Ectodermal cell (in vitro differentiated cells): Measurements from ENCODE around the gene RUNX1.

Experiments used
- H3K27ac ChIP-seq: 2 replicates; pipeline ENCODE4 v1.7.0; 2013; ENCODE audit warnings: mild to moderate bottlenecking, low read depth, low read length; ENCODE audit not compliant: insufficient read depth, poor library complexity, severe bottlenecking
- H3K27me3 ChIP-seq: 2 replicates; pipeline ENCODE4 v1.7.0; 2013; ENCODE audit warnings: mild to moderate bottlenecking, low read length; ENCODE audit not compliant: insufficient read depth, control insufficient read depth, poor library complexity, severe bottlenecking
- H3K36me3 ChIP-seq: one replicate; pipeline ENCODE4 v1.7.0; 2013; ENCODE audit warnings: low read length; ENCODE audit not compliant: control insufficient read depth, insufficient read depth
- H3K4me1 ChIP-seq: one replicate; pipeline ENCODE4 v1.7.0; 2013; ENCODE audit warnings: low read length; ENCODE audit not compliant: control insufficient read depth, insufficient read depth
- H3K4me3 ChIP-seq: 2 replicates; pipeline ENCODE4 v1.7.0; 2013; ENCODE audit warnings: low read depth, low read length, control low read depth; ENCODE audit not compliant: insufficient read depth
- H3K9me3 ChIP-seq: 2 replicates; pipeline ENCODE4 v1.7.0; 2013; ENCODE audit warnings: mild to moderate bottlenecking, low read length, moderate library complexity; ENCODE audit not compliant: control insufficient read depth
- WGBS, 2 experiments: methylation state at CpG; one replicate each; pipeline ENCODE4 v1.1.7; 2013; ENCODE audit warnings: missing lambda C conversion rate in 2 of 2; 5-methylcytosine and 5-hydroxymethylcytosine counted together

RUNX1 gene

DNA sequence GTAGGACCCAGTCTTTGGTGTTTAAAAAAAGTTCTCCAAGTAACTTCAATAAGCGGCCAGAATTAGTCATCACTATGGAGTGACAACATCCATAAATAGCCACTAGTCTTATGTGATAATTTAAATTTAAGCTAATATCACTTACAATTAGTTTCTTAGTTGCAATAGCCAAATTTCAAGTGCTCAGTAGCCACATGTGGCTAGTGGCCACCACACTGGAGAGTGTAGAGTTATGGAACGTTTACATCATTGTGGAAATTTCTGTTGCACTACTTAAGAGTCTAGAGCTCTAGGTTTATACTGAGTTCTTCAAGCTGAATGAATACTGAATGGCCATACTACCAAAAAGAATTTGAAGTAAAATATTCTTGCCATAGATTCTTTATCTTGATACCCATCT, 121.1 kb downstream of the RUNX1 start:
- 91 to 93% methylated on average over 1 to 2 of the region's 2 CpGs for WGBS, 2 experiments
- Histone ChIP-seq H3K9me3 (no peaks in the 10 kb centered on the region), H3K36me3 (no peaks in the 10 kb centered on the region), H3K27me3 (no peaks in the 10 kb centered on the region), H3K4me3 (no peak overlapping the region), H3K27ac (no peak overlapping the region), H3K4me1 (no peaks in the 10 kb centered on the region)

DNA sequence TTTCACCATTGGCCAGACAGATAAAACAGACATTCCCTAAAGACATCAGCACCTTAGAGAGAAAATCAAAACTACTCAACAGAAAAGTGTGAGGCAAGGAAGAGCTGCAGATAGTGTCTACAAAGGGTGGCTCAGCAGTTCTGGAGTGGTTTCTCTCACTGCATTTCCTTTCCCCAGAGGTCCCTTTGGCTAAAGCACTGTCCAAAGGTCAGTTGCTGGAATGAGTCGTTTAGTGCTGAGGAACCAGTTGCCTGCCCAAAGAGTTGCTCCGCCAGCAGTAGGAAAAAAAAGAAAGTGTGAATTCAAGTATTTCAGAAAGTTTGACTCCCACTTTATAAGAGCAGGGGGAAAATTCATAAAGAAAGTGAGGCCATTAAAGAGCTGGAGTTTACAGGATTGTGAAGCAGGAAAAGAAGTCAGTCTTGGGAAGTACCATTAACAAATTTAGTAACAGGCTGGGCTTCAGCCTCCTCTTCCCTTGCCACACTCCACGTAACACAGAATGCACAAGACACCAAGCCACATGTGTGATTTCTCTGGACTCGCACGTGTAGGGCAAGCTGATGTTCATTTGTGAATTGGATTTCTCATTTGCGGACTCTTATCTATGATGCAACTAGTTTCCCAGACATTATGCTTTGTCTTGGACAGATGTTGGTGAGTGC, 122.2 kb downstream of the RUNX1 start:
- H3K27me3 ChIP-seq, result no peaks in the 10 kb centered on the region
- H3K4me3 ChIP-seq, result no peak overlapping the region
- 89% methylated on average over 6 of the region's 6 CpGs for WGBS, 2 experiments
- H3K9me3 ChIP-seq, result no peaks in the 10 kb centered on the region
- no peak overlapping the region for H3K27ac ChIP-seq
- no peaks in the 10 kb centered on the region for H3K4me1 ChIP-seq
- no peaks in the 10 kb centered on the region for H3K36me3 ChIP-seq

DNA sequence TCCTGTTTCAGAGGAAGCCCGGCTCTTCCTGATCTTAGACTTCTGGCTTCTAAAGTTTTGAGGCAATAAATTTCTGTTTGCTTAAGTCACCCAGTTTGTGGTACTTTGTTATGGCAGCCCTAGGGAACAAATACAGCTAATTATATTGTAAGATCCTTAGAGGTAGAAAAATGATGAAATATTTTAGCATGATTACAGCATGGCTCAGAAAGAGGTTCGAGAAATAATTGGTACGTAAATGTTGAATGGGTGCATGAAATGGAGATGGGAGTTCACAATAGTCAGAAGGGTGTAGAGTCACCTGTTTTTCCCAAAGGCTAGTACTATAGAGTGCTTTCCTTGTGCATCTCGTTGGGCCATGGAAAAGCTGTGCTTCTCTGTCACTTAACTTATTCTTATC, 123.5 kb downstream of the RUNX1 start:
- no peak overlapping the region for H3K27ac ChIP-seq
- H3K27me3 ChIP-seq, result no peaks in the 10 kb centered on the region
- H3K9me3 ChIP-seq, result no peaks in the 10 kb centered on the region
- no peaks in the 10 kb centered on the region for H3K4me1 ChIP-seq
- no peaks in the 10 kb centered on the region for H3K36me3 ChIP-seq
- WGBS, 2 experiments, result 94% methylated on average over 4 of the region's 4 CpGs
- H3K4me3 ChIP-seq, result no peak overlapping the region

DNA sequence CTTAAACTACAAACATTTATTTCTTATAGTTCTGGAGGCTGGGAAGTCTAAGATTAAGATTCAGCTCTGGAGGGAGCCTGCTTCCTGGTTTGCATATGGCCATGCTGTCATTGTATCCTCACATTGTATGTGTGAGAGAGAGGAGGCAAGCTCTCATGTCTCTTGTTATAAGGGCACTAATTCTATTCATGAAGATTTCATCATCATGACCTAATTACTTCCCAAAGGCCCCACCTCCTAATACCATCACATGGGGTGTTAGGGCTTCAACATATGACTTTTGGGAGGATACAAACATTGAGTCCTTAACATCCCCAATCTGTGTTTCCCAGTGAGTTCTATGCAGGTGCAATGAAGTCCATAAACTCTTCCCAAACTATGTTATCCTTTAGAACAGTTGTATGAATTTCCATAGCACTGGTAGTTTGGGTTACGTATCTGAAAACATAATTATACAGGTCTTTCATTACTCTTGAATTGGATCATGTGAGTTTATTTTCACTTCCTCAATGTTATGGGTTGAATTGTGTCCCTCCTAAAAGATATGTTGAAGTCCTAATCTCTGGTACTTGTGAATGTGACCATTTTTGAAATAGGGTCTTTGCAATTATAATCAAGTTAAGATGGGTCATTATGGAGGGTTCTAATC, 124.2 kb downstream of the RUNX1 start:
- no peaks in the 10 kb centered on the region for H3K36me3 ChIP-seq
- H3K9me3 ChIP-seq, result no peaks in the 10 kb centered on the region
- no peak overlapping the region for H3K27ac ChIP-seq
- 83 to 100% methylated on average over 1 of the region's 1 CpG for WGBS, 2 experiments
- no peaks in the 10 kb centered on the region for H3K27me3 ChIP-seq
- no peak overlapping the region for H3K4me3 ChIP-seq
- H3K4me1 ChIP-seq, result no peaks in the 10 kb centered on the region

DNA sequence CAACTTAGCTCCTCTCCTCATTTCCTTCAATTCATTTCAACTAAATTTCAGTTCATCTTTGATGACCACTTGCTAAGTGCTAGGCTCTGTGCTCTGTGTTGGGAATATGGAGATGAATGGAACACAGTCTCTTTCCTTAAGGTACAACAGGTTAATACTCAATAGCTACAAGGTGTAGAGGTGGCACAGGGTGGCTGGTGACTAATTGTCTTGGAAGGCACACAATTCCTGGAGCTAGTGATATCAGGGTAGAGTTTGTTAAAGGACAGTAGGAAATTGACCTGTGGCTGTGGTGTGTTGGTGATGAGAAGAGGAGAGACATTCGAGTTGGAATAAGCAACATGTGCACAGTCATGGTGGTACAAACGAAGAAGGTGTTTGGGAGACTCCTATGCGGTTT, 124.9 kb downstream of the RUNX1 start:
- Histone ChIP-seq H3K4me3 (no peak overlapping the region), H3K27ac (no peak overlapping the region), H3K36me3 (no peaks in the 10 kb centered on the region), H3K27me3 (no peaks in the 10 kb centered on the region), H3K9me3 (no peaks in the 10 kb centered on the region), H3K4me1 (no peaks in the 10 kb centered on the region)
- WGBS, 2 experiments, result 95 to 97% methylated on average over 3 of the region's 3 CpGs

DNA sequence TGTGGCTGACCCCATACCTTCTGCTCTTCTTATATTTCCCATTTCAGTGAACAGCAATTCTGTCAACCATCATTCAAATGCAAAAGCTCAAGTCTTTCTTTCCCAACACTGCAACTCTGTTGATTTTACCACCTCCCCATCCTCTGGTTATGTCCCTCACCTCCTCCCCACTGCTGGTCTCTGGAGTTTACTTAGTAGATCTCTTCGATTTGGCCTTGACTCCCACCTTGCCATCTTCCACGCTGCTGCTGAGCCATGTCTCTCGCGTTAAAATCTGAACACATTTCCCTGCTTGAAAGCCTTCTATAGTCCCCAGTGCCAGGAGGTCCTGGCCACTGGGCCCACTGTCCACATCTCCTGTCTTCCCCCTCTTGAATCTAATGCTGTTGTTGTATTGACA, 125.5 kb downstream of the RUNX1 start:
- H3K4me1 ChIP-seq, result no peaks in the 10 kb centered on the region
- WGBS, 2 experiments, result 88 to 90% methylated on average over 4 of the region's 4 CpGs
- no peak overlapping the region for H3K27ac ChIP-seq
- H3K27me3 ChIP-seq, result no peaks in the 10 kb centered on the region
- H3K36me3 ChIP-seq, result no peaks in the 10 kb centered on the region
- H3K9me3 ChIP-seq, result no peaks in the 10 kb centered on the region
- H3K4me3 ChIP-seq, result no peak overlapping the region

DNA sequence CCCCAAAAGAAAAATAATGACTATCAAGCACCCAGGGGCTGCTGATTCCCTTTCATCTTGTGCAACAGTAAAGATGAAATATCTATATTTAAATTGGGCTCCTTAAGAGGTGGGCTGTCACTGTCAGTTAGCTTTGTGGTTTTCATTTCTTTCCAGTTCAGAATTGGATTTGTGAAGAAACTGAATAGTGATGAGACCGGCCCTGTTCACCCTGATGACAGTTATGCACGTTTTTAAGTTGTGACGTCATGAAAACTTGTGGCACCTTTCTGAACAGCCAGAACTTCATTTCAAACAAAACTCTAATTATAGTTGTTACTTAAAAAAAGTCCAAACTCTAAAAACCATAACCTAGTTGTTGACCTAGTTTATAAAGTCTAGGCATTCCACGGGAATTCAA, 125.9 kb downstream of the RUNX1 start:
- Histone ChIP-seq H3K36me3 (no peaks in the 10 kb centered on the region), H3K9me3 (no peaks in the 10 kb centered on the region), H3K27ac (no peak overlapping the region), H3K27me3 (no peaks in the 10 kb centered on the region), H3K4me3 (no peak overlapping the region), H3K4me1 (no peaks in the 10 kb centered on the region)
- 87 to 92% methylated on average over 4 of the region's 4 CpGs for WGBS, 2 experiments

DNA sequence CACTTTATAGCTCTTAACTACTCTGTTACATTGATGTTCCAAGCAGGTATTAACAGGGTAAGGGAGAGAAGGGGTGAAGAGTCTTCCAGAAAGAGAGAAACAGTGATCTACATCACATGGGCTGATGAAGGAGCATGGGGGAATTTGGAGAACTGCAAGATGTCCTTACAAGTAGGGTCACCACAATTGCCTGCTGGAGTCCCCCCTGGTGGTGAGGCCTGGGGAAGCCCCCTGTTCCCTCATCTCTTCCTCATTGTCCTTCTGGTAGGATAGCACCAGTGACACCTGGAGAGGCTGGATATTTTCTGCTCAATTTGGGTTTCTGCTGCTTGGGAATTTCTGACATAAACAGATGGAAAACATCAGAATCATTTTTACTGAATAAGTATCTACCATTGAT, 126.6 kb downstream of the RUNX1 start:
- no peak overlapping the region for H3K27ac ChIP-seq
- H3K4me3 ChIP-seq, result no peak overlapping the region
- H3K9me3 ChIP-seq, result no peaks in the 10 kb centered on the region
- no peaks in the 10 kb centered on the region for H3K36me3 ChIP-seq
- H3K4me1 ChIP-seq, result no peaks in the 10 kb centered on the region
- H3K27me3 ChIP-seq, result no peaks in the 10 kb centered on the region

DNA sequence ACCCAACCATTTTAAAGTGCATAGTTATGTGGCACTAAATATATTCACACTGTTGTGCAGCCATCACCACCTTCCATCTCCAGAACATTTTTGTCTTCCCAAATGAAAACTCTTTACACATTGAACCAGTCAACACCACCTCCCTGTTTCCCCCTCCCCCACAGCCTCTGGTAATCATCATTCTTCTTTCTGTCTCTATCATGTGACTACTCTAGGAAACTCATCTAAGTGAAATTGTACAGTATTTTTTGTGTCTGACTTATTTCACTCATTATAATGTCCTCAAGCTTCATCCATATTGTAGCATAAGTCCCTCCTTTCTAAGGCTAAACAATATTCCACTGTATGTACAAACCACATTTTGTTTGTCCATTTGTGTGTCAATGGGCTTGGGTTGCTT, 128.0 kb downstream of the RUNX1 start:
- H3K27me3 ChIP-seq, result no peaks in the 10 kb centered on the region
- H3K36me3 ChIP-seq, result no peaks in the 10 kb centered on the region
- no peak overlapping the region for H3K27ac ChIP-seq
- H3K4me3 ChIP-seq, result no peak overlapping the region
- H3K9me3 ChIP-seq, result no peaks in the 10 kb centered on the region
- no peaks in the 10 kb centered on the region for H3K4me1 ChIP-seq

DNA sequence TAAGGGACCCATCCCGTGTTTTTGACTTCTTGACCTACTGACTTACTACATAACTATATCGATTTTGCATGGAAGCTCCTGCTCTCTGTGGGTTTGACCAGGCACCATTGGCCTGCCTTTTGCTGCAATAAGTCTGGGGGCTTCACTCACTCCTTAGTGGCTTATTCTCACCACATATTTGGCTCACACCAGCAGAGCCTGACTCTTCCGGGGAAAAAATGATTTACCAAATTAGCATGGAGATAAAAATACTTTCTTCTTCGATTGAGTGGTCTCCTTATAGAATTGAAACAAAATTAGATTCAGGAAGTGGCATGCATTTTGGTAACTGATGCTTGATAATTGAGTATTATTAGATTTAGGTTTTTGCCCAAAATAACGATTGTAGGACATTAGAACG, 129.7 kb downstream of the RUNX1 start:
- H3K27ac ChIP-seq, result no peak overlapping the region
- no peak overlapping the region for H3K4me3 ChIP-seq
- 77 to 78% methylated on average over 6 of the region's 6 CpGs for WGBS, 2 experiments
- H3K36me3 ChIP-seq, result no peaks in the 10 kb centered on the region
- no peaks in the 10 kb centered on the region for H3K27me3 ChIP-seq
- H3K9me3 ChIP-seq, result no peaks in the 10 kb centered on the region
- H3K4me1 ChIP-seq, result no peaks in the 10 kb centered on the region

DNA sequence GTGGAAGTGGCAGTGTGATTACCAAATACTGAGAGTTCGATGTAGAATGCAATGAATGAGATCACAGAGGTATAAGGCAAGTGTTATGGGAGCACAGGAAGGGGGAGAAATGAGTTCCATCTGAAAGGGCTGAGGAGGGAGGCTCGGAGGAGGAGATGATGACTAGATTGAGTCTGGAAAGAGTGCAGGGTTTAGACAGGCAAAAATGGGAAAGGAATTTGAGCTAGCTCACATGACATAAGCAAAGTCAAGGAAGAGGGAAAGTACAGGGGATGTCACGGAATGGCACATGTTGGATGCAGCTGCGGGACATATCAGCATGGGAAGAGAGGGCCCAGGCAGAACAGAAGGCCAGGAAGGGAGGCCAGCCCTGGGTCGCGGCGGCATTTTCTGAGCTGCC, 132.7 kb downstream of the RUNX1 start:
- WGBS, 2 experiments, result 68 to 69% methylated on average over 7 of the region's 7 CpGs
- no peak overlapping the region for H3K27ac ChIP-seq

More for the DNA sequence above, 132.7 kb downstream of the RUNX1 start:
- Histone ChIP-seq H3K4me1 (no peaks in the 10 kb centered on the region), H3K36me3 (no peaks in the 10 kb centered on the region), H3K4me3 (no peak overlapping the region), H3K9me3 (no peaks in the 10 kb centered on the region), H3K27me3 (no peaks in the 10 kb centered on the region)
